Measurements from ENCODE around the gene FSHR.

DNA sequence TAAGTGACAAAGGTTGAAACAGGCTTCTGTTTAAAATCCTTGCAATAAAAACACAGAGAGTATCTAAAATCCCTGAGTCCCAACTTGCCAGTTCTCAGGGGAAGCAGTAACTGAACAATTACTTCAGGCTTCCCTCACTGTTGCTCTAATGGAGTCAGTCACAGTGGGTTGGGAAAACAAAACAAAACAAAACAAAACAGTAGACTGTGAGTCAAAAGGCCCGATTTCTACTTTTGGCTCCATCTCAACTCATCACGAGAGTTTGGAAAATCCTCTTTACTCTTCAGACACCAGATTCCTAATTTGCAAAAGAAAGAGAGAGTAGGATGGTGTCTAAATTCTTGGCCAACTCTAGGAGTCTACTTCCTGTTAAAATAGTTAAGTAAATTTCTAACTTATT lies 1.1 kb downstream of the FSHR start:
- TF ChIP-seq, protein P1, sequence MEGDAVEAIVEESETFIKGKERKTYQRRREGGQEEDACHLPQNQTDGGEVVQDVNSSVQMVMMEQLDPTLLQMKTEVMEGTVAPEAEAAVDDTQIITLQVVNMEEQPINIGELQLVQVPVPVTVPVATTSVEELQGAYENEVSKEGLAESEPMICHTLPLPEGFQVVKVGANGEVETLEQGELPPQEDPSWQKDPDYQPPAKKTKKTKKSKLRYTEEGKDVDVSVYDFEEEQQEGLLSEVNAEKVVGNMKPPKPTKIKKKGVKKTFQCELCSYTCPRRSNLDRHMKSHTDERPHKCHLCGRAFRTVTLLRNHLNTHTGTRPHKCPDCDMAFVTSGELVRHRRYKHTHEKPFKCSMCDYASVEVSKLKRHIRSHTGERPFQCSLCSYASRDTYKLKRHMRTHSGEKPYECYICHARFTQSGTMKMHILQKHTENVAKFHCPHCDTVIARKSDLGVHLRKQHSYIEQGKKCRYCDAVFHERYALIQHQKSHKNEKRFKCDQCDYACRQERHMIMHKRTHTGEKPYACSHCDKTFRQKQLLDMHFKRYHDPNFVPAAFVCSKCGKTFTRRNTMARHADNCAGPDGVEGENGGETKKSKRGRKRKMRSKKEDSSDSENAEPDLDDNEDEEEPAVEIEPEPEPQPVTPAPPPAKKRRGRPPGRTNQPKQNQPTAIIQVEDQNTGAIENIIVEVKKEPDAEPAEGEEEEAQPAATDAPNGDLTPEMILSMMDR (IDR thresholded peaks at IDR 0.05 in 4 of 5, conservative IDR thresholded peaks at IDR 0.05 in 1 of 5), result no peak
- no peak for TF ChIP-seq POLR2A (IDR thresholded peaks at IDR 0.05)

Data from gastrocnemius medialis (tissue), 4 donors.